H9 (cell line): ENCODE measurements around the gene TRANK1. TPM values are rescaled to one million over a fixed set of nuclear protein-coding genes. Genes with fewer than 3 reads are reported as not detected.

Experiments
- DNase-seq: peaks from one replicate; pipeline ENCODE4 v3.0.0-alpha.2; 2017
- H2AFZ ChIP-seq: one replicate; pipeline ENCODE4 v1.6.1; 2013; ENCODE audit warnings: mild to moderate bottlenecking, low read length, control low read depth, moderate library complexity
- H2AK5ac ChIP-seq: 2 replicates; pipeline ENCODE4 v1.6.1; 2013; ENCODE audit warnings: low read length, control low read depth, mixed read lengths; ENCODE audit not compliant: insufficient read length
- H2BK120ac ChIP-seq: one replicate; pipeline ENCODE4 v1.6.1; 2013; ENCODE audit warnings: low read depth, mild to moderate bottlenecking, low read length, control low read depth, inconsistent platforms; ENCODE audit not compliant: poor library complexity, severe bottlenecking
- H2BK12ac ChIP-seq: 2 replicates; pipeline ENCODE4 v1.6.1; 2013; ENCODE audit warnings: low read length, control low read depth, mixed read lengths, low read depth; ENCODE audit not compliant: insufficient read length
- H2BK15ac ChIP-seq: 2 replicates; pipeline ENCODE4 v1.6.1; 2013; ENCODE audit warnings: low read depth, low read length, control low read depth
- H2BK20ac ChIP-seq: one replicate; pipeline ENCODE4 v1.6.1; 2013; ENCODE audit warnings: low read depth, mild to moderate bottlenecking, low read length, control low read depth, inconsistent platforms; ENCODE audit not compliant: poor library complexity, severe bottlenecking
- H2BK5ac ChIP-seq: 2 replicates; pipeline ENCODE4 v1.6.1; 2013; ENCODE audit warnings: low read length, control low read depth, mixed read lengths; ENCODE audit not compliant: insufficient read length
- H3K14ac ChIP-seq: 2 replicates; pipeline ENCODE4 v1.6.1; 2013; ENCODE audit warnings: low read length, control low read depth; ENCODE audit not compliant: insufficient read depth
- H3K18ac ChIP-seq: 2 replicates; pipeline ENCODE4 v1.6.1; 2013; ENCODE audit warnings: low read depth, mild to moderate bottlenecking, mixed read lengths, low read length, control low read depth; ENCODE audit not compliant: insufficient read length
- H3K23ac ChIP-seq: 2 replicates; pipeline ENCODE4 v1.6.1; 2013; ENCODE audit warnings: low read length, control low read depth, mixed read lengths, low read depth; ENCODE audit not compliant: insufficient read length
- H3K23me2 ChIP-seq: 2 replicates; pipeline ENCODE4 v1.6.1; 2013; ENCODE audit warnings: low read depth, mild to moderate bottlenecking, mixed read lengths, low read length, control low read depth; ENCODE audit not compliant: insufficient read length, poor library complexity, severe bottlenecking
- H3K27ac ChIP-seq: 2 replicates; pipeline ENCODE4 v1.5.1; 2013; ENCODE audit warnings: low read length, control low read depth, mixed read lengths, low read depth; ENCODE audit not compliant: insufficient read length
- H3K27me3 ChIP-seq: 2 replicates; pipeline ENCODE4 v1.6.1; 2013; ENCODE audit warnings: low read length, control low read depth, inconsistent platforms; ENCODE audit not compliant: insufficient read depth
- H3K4ac ChIP-seq: 2 replicates; pipeline ENCODE4 v1.6.1; 2013; ENCODE audit warnings: low read depth, mild to moderate bottlenecking, control low read depth, inconsistent platforms, low read length, moderate library complexity
- H3K4me1 ChIP-seq: 2 replicates; pipeline ENCODE4 v1.6.1; 2013; ENCODE audit warnings: low read length, control low read depth, inconsistent platforms; ENCODE audit not compliant: insufficient read depth
- H3K4me2 ChIP-seq: 2 replicates; pipeline ENCODE4 v1.6.1; 2013; ENCODE audit warnings: low read length, control low read depth, mixed read lengths; ENCODE audit not compliant: insufficient read length, insufficient read depth
- H3K56ac ChIP-seq: 2 replicates; pipeline ENCODE4 v1.6.1; 2013; ENCODE audit warnings: low read depth, mild to moderate bottlenecking, mixed read lengths, low read length, control low read depth; ENCODE audit not compliant: insufficient read length
- H3K79me1 ChIP-seq: 2 replicates; pipeline ENCODE4 v1.6.1; 2013; ENCODE audit warnings: low read depth, mild to moderate bottlenecking, moderate library complexity, low read length, control low read depth, inconsistent platforms; ENCODE audit not compliant: insufficient read depth, poor library complexity, severe bottlenecking
- H3K79me2 ChIP-seq: 2 replicates; pipeline ENCODE4 v1.6.1; 2013; ENCODE audit warnings: low read length, control low read depth, inconsistent platforms; ENCODE audit not compliant: insufficient read depth
- H3K9ac ChIP-seq: 2 replicates; pipeline ENCODE4 v1.6.1; 2013; ENCODE audit warnings: low read length, control low read depth, mixed read lengths; ENCODE audit not compliant: insufficient read length; ENCODE audit errors: extremely low read depth
- H3K9me3 ChIP-seq: one replicate; pipeline ENCODE4 v1.6.1; 2013; ENCODE audit warnings: low read depth, low read length, inconsistent platforms; ENCODE audit not compliant: control insufficient read depth
- H3T11ph ChIP-seq: one replicate; pipeline ENCODE4 v1.6.1; 2013; ENCODE audit warnings: mild to moderate bottlenecking, low read length, control low read depth, inconsistent platforms
- H4K20me1 ChIP-seq: one replicate; pipeline ENCODE4 v1.6.1; 2013; ENCODE audit not compliant: control insufficient read depth, insufficient read length, insufficient read depth
- H4K5ac ChIP-seq: 2 replicates; pipeline ENCODE4 v1.6.1; 2013; ENCODE audit warnings: low read depth, mild to moderate bottlenecking, mixed read lengths, low read length, control low read depth; ENCODE audit not compliant: insufficient read length
- H4K8ac ChIP-seq: replicated peaks from 2 replicates; pipeline ENCODE4 v1.6.1; 2013; ENCODE audit warnings: low read length, control low read depth, mixed read lengths, low read depth; ENCODE audit not compliant: insufficient read length
- H4K91ac ChIP-seq: 2 replicates; pipeline ENCODE4 v1.6.1; 2013; ENCODE audit warnings: low read depth, mild to moderate bottlenecking, moderate library complexity, mixed read lengths, low read length, control low read depth; ENCODE audit not compliant: insufficient read length
- H3K27ac Mint-ChIP-seq, 3 experiments: 2 replicates in 2 of 3; 3 replicates in 1 of 3; pipeline ENCODE4 v1.8.0; 2020 to 2021; ENCODE audit warnings: mixed read lengths in 3 of 3, mild to moderate bottlenecking in 1 of 3, moderate library complexity in 1 of 3
- H3K27me3 Mint-ChIP-seq: 2 replicates; pipeline ENCODE4 v1.8.0; 2021; ENCODE audit warnings: low read depth, mild to moderate bottlenecking, moderate library complexity, mixed read lengths
- H3K36me3 Mint-ChIP-seq, 3 experiments: 2 replicates in 2 of 3; 3 replicates in 1 of 3; pipeline ENCODE4 v1.8.0; 2020 to 2021; ENCODE audit warnings: low read depth in 3 of 3, mixed read lengths in 3 of 3; ENCODE audit not compliant: insufficient read depth in 1 of 3
- H3K4me1 Mint-ChIP-seq, 2 experiments: 2 replicates each; pipeline ENCODE4 v1.8.0; 2020; ENCODE audit warnings: mixed read lengths in 2 of 2
- H3K4me3 Mint-ChIP-seq, 2 experiments: 2 replicates in 1 of 2; 3 replicates in 1 of 2; pipeline ENCODE4 v1.8.0; 2020 to 2021; ENCODE audit warnings: mild to moderate bottlenecking in 2 of 2, mixed read lengths in 2 of 2, moderate library complexity in 1 of 2
- H3K9me3 Mint-ChIP-seq, 2 experiments: 2 replicates in 1 of 2; 3 replicates in 1 of 2; pipeline ENCODE4 v1.8.0; 2020; ENCODE audit warnings: mild to moderate bottlenecking in 2 of 2, mixed read lengths in 2 of 2, moderate library complexity in 1 of 2
- WGBS: extraction: QIAGEN DNeasy Blood & Tissue Kit; methylation state at CpG from one replicate; pipeline ENCODE4 v1.1.7; 2013; ENCODE audit warnings: missing lambda C conversion rate, low lambda C conversion rate, mixed read lengths; ENCODE audit not compliant: insufficient read length; ENCODE audit errors: extremely low coverage; 5-methylcytosine and 5-hydroxymethylcytosine counted together
- total RNA-seq: library from RNA; stranded (reverse); gene quantifications from 2 replicates; pipeline ENCODE4 v1.2.1, GENCODE V29; 2021
- TF ChIP-seq, protein P1 (sequence below): fragments of 200-600 bp; sonication (generic); conservative IDR thresholded peaks from 3 replicates; pipeline ENCODE4 v1.8.0; 2021; ENCODE audit warnings: antibody characterized with exemption, mild to moderate bottlenecking

The TRANK1 gene
- total RNA-seq, 1 experiment from 2014 or later: 5.9 TPM

GRCh38 chr3:36786921-36787890 is 157.6 kb downstream of the TRANK1 start:
- Mint-ChIP-seq H3K27ac (no peak overlapping the region), H3K27me3 (peaks cover 13% of the 10 kb centered on the region), H3K36me3 (no peaks in the 10 kb centered on the region), H3K4me1 (no peaks in the 10 kb centered on the region), H3K4me3 (no peak overlapping the region), H3K9me3 (no peaks in the 10 kb centered on the region)
- H4K5ac ChIP-seq: no peak overlapping the region
- no peak overlapping the region for H3K9ac ChIP-seq
- no peak overlapping the region for H3K18ac ChIP-seq
- no peak overlapping the region for H3K4me2 ChIP-seq
- no peak overlapping the region for H2BK120ac ChIP-seq
- no peak overlapping the region for H3K56ac ChIP-seq
- no peak overlapping the region for H3T11ph ChIP-seq
- TF ChIP-seq, protein P1, sequence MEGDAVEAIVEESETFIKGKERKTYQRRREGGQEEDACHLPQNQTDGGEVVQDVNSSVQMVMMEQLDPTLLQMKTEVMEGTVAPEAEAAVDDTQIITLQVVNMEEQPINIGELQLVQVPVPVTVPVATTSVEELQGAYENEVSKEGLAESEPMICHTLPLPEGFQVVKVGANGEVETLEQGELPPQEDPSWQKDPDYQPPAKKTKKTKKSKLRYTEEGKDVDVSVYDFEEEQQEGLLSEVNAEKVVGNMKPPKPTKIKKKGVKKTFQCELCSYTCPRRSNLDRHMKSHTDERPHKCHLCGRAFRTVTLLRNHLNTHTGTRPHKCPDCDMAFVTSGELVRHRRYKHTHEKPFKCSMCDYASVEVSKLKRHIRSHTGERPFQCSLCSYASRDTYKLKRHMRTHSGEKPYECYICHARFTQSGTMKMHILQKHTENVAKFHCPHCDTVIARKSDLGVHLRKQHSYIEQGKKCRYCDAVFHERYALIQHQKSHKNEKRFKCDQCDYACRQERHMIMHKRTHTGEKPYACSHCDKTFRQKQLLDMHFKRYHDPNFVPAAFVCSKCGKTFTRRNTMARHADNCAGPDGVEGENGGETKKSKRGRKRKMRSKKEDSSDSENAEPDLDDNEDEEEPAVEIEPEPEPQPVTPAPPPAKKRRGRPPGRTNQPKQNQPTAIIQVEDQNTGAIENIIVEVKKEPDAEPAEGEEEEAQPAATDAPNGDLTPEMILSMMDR: no peak
- no peak overlapping the region for H2BK15ac ChIP-seq
- no peak overlapping the region for H3K27ac ChIP-seq
- no peak overlapping the region for H3K23ac ChIP-seq
- no peak overlapping the region for H4K8ac ChIP-seq
- DNase-seq: no peak
- H4K20me1 ChIP-seq: no peaks in the 10 kb centered on the region
- H3K4ac ChIP-seq: no peak overlapping the region
- H3K79me2 ChIP-seq: no peaks in the 10 kb centered on the region
- no peaks in the 10 kb centered on the region for H3K79me1 ChIP-seq
- WGBS: no CpG with 5 or more reads among the region's 3 CpGs
- no peaks in the 10 kb centered on the region for H3K9me3 ChIP-seq
- no peak overlapping the region for H2AK5ac ChIP-seq
- H2BK12ac ChIP-seq: no peak overlapping the region
- H4K91ac ChIP-seq: no peak overlapping the region
- H3K14ac ChIP-seq: no peak overlapping the region
- H2AFZ ChIP-seq: no peak overlapping the region
- H2BK5ac ChIP-seq: no peak overlapping the region
- no peaks in the 10 kb centered on the region for H3K4me1 ChIP-seq
- H3K27me3 ChIP-seq: no peaks in the 10 kb centered on the region
- H3K23me2 ChIP-seq: no peaks in the 10 kb centered on the region
- no peak overlapping the region for H2BK20ac ChIP-seq
